Lung (tissue), 12 donors: ENCODE data around the gene KCNE1. TPM values are rescaled to one million over a fixed set of nuclear protein-coding genes. Genes with fewer than 3 reads are reported as not detected.

Source experiments
- ATAC-seq: fragments of 200-7000 bp; cut with Tn5 transposase; one replicate; pipeline ENCODE4 v1.9.1; 2020; ENCODE audit warnings: moderate number of reproducible peaks; ENCODE audit not compliant: insufficient read depth, low FRiP score
- DNase-seq, 3 donors: peaks; one replicate each; pipeline ENCODE4 v3.0.0-alpha.2; 2013 to 2017
- H3K27ac ChIP-seq, 2 donors: one replicate each; pipeline ENCODE4 v1.5.1; 2013; ENCODE audit warnings: mild to moderate bottlenecking in 2 of 2, moderate library complexity in 2 of 2, control low read depth in 1 of 2, inconsistent platforms in 1 of 2, low read depth in 1 of 2, low read length in 1 of 2
- H3K27me3 ChIP-seq, 3 donors: one replicate each; pipeline ENCODE4 v1.5.1; 2013; ENCODE audit warnings: low read length in 2 of 3; ENCODE audit not compliant: control insufficient read depth in 3 of 3, insufficient read depth in 3 of 3
- H3K36me3 ChIP-seq, 4 donors: one replicate each; pipeline ENCODE4 v1.5.1; 2013; ENCODE audit warnings: low read length in 4 of 4, mild to moderate bottlenecking in 1 of 4, moderate library complexity in 1 of 4; ENCODE audit not compliant: control insufficient read depth in 4 of 4, insufficient read depth in 4 of 4
- H3K4me1 ChIP-seq, 5 donors: one replicate each; pipeline ENCODE4 v1.5.1; 2013; ENCODE audit warnings: low read length in 5 of 5, mild to moderate bottlenecking in 2 of 5, moderate library complexity in 1 of 5; ENCODE audit not compliant: control insufficient read depth in 5 of 5, insufficient read depth in 5 of 5
- H3K4me3 ChIP-seq: one replicate; pipeline ENCODE4 v1.5.1; 2013; ENCODE audit warnings: mild to moderate bottlenecking, control low read depth, moderate library complexity
- H3K9ac ChIP-seq, 2 donors: one replicate each; pipeline ENCODE4 v1.5.1; 2013; ENCODE audit warnings: low read length in 2 of 2, control low read depth in 1 of 2; ENCODE audit not compliant: insufficient read depth in 1 of 2
- H3K9me3 ChIP-seq, 4 donors: one replicate each; pipeline ENCODE4 v1.5.1; 2013; ENCODE audit warnings: low read length in 3 of 4, mild to moderate bottlenecking in 1 of 4, moderate library complexity in 1 of 4; ENCODE audit not compliant: control insufficient read depth in 4 of 4, insufficient read depth in 3 of 4
- WGBS, 2 donors: extraction: QIAGEN DNeasy Blood & Tissue Kit; methylation state at CpG; one replicate each; pipeline ENCODE4 v1.1.7; 2013; 5-methylcytosine and 5-hydroxymethylcytosine counted together
- polyA plus RNA-seq, 2 donors: library from polyadenylated mRNA; stranded (reverse); fragments of 200-250 nt; gene quantifications; one replicate each; pipeline ENCODE4 v1.2.1, GENCODE V29; 2013
- total RNA-seq, 2 donors: library from RNA; depleted of rRNA in 1 of 2; stranded (reverse); fragments of >200 nt in 1 of 2; gene quantifications; one replicate each; pipeline ENCODE4 v1.2.1, GENCODE V29; 2014 to 2021
- TF ChIP-seq, protein P1 (sequence below): IDR thresholded peaks from 2 replicates; pipeline ENCODE4 v1.5.1; 2012; ENCODE audit warnings: mild to moderate bottlenecking; ENCODE audit errors: control extremely low read depth, extremely low read depth
- donor health status: control.
- donor health status: control.
- donor health status: Bipolar disorder and iron deficiency.
- donor health status: healthy.
- donor health status: DM: yes; HTN: yes; CAD: no.

KCNE1 gene
- total and polyA plus RNA-seq, 4 donors, result 5.0 to 29.5 (median 14.9) TPM

DNA sequence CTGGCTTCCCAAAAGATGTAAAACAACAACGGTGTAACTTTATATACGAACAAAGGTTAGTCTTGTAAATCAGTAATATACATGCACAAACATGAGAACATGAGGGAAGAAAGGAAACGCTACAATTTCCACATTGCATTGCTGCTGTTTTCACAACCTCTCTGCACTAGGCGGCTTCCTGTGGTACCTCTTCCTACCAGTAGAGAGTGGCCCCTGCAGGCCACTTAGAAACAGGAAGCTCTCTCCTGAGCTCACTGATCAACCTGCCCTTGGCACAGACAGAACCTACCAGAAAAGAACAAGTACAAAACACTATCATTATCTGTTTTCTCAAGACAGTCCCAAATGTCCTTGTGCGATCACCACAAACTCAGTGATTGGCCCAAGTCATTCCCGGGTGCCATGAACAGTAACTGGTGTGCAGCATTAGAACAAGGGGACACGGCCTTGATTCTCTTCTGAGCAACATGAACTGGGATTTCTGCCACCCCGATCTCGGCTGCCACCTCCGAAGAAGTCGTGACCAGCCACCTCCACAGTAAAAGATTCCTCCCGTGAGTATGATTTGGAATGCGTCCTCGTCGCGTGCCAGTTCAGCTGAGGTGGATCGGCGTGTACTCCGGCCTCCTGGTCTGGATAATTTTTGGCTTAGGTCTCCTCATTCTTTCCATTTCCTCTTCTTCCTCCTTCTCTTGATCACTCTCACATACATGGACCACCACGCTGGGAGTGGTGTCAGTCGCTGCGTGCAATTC is 5.7 kb upstream of the KCNE1 start:
- DNase-seq (no peak), ATAC-seq (no peak)
- peaks cover 8 to 26% (median 13%) of the 10 kb centered on the region in 4 donors for H3K36me3 ChIP-seq
- H3K9me3 ChIP-seq, result no peaks in the 10 kb centered on the region
- H3K4me1 ChIP-seq, result peaks cover 0 to 11% (median 6%) of the 10 kb centered on the region in 5 donors
- H3K4me3 ChIP-seq, result no peak overlapping the region
- no peaks in the 10 kb centered on the region for H3K27me3 ChIP-seq
- H3K27ac ChIP-seq, result no peak overlapping the region
- TF ChIP-seq, protein P1, sequence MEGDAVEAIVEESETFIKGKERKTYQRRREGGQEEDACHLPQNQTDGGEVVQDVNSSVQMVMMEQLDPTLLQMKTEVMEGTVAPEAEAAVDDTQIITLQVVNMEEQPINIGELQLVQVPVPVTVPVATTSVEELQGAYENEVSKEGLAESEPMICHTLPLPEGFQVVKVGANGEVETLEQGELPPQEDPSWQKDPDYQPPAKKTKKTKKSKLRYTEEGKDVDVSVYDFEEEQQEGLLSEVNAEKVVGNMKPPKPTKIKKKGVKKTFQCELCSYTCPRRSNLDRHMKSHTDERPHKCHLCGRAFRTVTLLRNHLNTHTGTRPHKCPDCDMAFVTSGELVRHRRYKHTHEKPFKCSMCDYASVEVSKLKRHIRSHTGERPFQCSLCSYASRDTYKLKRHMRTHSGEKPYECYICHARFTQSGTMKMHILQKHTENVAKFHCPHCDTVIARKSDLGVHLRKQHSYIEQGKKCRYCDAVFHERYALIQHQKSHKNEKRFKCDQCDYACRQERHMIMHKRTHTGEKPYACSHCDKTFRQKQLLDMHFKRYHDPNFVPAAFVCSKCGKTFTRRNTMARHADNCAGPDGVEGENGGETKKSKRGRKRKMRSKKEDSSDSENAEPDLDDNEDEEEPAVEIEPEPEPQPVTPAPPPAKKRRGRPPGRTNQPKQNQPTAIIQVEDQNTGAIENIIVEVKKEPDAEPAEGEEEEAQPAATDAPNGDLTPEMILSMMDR, result no peak
- WGBS, 2 donors, result 78 to 86% methylated on average over 22 of the region's 22 CpGs
- H3K9ac ChIP-seq, result no peak overlapping the region

DNA sequence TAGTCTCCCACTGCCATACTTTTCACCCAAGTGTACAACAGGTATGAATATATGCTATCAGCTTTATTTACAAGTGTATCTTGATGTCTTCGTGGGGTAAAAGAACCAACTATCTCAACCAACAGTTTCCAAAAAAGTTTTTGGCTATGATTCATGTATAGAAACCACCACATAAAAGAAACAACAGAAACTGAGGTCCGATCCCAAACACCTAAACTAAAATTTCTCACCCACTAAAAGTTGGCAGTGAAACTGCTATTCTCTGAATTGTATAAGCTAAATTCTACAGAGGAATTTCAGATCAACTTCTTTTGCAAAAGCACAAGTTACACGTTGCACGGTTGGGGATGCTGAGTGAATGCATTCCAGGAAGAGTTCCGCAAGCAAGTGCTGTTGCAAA is 5.0 kb upstream of the KCNE1 start:
- H3K27ac ChIP-seq, result no peak overlapping the region
- H3K4me3 ChIP-seq, result no peak overlapping the region
- 49 to 74% methylated on average over 5 of the region's 5 CpGs for WGBS, 2 donors

DNA sequence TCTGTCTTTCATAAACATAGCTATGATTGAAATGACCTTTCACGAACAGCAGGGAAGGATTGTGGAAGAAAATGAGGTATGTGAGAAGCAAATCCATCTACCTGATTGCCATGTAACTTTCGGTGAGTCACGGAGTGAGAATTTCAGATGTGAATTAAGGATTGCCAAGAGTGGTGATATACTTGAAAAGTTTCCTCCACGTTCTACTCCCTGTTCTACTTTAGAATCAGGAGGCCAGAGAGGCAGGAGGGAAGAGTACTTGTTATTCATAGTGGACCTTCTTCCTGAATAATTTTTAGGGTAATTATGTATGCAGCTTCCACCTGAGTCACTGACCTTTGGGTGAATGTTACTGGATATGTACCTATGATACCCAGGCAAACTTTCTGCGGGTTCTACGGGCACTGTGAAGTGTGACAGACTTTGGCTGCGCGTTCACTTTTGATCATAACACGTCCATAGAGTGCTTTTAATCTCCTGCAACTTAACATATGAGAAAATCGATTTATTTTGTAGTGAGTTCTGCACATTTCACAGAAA is 2.6 kb upstream of the KCNE1 start:
- 93 to 94% methylated on average over 10 of the region's 10 CpGs for WGBS, 2 donors
- ATAC-seq (no peak), DNase-seq (no peak)
- peaks cover 7 to 15% (median 9%) of the 10 kb centered on the region in 4 donors for H3K36me3 ChIP-seq
- H3K4me1 ChIP-seq, result peaks cover 0 to 11% (median 0%) of the 10 kb centered on the region in 5 donors
- H3K9ac ChIP-seq, result no peak overlapping the region
- H3K4me3 ChIP-seq, result no peak overlapping the region
- TF ChIP-seq, protein P1, result no peak
- H3K27ac ChIP-seq, result no peak overlapping the region
- H3K27me3 ChIP-seq, result no peaks in the 10 kb centered on the region
- H3K9me3 ChIP-seq, result no peaks in the 10 kb centered on the region

More for the DNA sequence above, 5.0 kb upstream of the KCNE1 start:
- Histone ChIP-seq H3K4me1 (peaks cover 0 to 11% (median 4%) of the 10 kb centered on the region in 5 donors), H3K36me3 (peaks cover 8 to 26% (median 13%) of the 10 kb centered on the region in 4 donors), H3K9me3 (no peaks in the 10 kb centered on the region), H3K9ac (no peak overlapping the region), H3K27me3 (no peaks in the 10 kb centered on the region)
- DNase-seq (no peak), ATAC-seq (no peak)
- TF ChIP-seq, protein P1, result no peak
